Measurements from ENCODE around the gene PYY.
A peak's percentile ranks its signal among the peaks of the same experiment; 100 is the strongest.
"Not testable (repeated sequence)": the region's sequence is repeated elsewhere in the genome, so short reads cannot be mapped to it uniquely, and the experiment has no call there.

The PYY gene

DNA sequence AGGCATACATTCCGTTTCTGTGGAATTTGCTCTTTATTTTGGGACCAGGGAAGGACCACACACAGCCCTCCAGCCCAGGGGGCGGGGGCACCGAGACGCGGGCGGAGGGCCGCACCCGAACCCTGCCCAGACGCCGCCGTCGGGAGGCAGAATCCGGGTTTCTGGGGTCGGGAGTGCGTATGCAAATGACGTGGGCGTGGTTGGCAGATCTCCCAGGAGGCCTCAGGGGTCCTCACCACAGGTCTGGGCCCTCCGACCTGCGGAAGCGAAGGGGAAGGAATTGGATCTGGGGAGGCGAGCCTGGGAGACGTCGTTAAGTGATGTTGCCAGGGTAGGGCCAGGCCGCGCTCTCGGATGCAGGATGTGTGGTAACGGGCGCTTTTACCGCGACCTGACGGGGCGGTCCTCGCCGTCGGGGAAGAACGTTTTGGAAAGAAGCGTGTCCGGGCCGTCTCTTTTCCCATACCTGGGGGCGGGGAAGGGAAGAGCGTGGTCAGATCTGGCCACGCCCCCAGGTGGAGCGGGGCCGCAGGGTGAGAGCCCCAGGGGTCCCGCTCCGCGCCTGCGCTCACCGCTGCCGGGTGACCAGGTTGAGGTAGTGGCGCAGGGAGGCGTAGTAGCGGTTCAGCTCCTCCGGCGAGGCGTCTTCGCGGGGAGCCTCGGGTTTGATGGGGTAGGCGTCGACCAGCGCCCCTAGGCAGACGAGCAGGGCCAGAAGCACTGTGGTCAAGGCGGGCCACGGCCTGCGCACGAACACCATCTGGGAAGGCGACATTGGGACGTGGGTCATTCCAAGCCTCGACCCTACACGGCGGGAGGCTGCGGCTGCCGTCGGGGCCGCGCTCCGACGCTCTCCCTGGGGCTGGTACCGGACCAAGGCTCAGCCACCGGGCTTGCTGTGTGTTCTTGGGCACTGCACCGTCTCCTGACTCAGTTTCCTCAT is 745 bp downstream of the PYY start:
- intact Hi-C loops (cut with DNase I): no loop called here
- no peak for DNase-seq

DNA sequence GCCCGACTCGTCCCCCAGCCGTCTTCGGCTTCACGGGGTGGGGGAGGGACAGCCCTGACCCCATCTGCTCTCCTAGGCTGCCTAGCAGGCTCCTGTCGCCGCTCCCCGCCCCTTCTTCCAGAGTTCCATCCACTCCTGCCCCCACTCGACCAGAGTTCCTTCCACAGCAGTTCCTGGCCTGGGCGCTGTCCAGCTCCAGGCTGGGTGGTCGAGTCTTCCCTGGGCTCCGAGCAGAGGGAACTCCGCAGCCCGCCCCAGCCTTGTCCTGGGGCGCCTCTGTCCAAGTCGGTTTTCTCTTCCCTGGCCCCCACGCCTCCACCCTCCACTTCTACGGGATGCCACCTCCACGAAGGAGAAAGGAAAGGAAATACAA is 1.4 kb downstream of the PYY start:
- intact Hi-C loops (cut with DNase I): no loop called here
- no peak for DNase-seq

DNA sequence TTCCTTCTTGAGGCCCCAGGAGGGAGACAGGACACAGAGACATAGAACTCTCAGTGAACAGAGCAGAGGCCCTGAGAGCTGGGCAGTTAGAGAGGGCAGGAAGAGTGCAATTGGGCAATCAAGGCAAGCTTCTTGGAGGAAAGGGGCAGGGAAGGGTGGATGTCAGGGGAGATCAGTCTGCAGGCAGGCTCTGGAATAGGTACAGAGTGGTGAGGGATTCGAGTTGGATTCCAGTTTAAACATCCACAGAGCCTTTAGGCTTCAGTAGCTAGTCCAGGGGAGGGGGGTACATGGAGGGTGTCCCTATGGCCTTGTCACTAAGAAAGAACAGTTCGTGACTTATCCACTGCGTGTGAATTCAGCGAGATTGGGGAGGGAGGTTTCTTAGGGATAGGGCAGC is 2.0 kb downstream of the PYY start:
- intact Hi-C loops (cut with DNase I): no loop called here
- no peak for DNase-seq

DNA sequence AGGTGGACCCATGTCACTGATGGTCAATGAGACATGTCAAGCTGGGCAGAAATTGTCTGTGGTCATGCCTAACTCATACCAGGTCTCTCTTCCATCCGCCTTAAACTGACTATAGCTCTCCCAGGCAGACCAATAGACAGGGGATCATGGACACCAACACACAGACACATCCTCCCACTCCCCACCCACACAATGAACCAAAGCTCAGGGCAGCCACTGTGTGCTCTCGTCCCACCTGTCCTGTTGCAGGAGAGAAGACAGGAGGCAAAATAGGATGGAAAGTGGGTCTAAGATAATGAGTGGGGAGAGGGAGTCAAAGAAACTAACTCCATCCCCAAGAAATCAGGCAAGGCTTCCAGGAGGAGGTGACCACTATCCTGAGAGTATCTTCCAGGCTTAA is 3.2 kb downstream of the PYY start:
- intact Hi-C loops (cut with DNase I): no loop called here
- DNase-seq: no peak

DNA sequence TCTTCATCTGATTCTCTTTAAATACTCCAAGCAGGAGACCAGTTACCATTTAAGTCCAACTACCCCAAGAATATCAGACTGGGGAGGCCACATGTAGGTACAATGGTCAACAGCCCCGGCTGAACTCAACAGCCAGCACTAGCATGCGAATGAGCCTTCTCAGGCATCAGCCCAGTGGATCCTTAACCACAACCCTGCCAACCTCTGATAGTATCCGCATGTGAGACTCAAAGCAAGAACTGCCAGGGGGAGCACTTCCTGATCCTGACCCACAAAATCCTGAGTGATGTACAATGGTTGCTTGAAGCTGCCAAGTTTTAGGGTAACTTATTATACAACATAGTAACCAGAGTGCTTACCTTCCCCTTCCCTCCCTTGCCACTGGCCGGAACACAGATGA is 4.0 kb downstream of the PYY start:
- DNase-seq: no peak
- intact Hi-C loops (cut with DNase I): loop anchor here (10.0 kb wide), 1 partner anchor 45 kb away; no protein-coding TSS in a partner anchor

DNA sequence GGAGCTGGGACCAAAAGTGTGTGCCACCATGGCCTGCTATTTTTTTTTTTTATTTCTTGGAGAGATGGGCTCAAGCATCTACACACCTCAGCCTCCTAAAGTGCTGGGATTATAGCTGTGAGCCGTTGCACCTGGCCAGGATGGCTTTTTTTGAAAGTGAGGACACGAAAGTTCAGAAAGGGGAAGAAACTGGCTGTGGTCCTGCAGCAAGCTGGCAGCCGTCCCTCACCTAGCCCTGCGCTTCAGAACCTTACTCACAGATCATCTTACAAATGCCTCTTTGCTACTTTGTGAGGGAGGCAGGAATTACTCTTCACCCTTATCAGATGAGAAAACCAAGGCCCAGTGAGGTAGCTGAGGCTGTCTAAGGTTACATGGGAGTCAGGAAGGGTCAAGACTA is 7.0 kb downstream of the PYY start:
- no peak for DNase-seq
- intact Hi-C loops (cut with DNase I): loop anchor here (10.0 kb wide), 1 partner anchor 48 kb away; no protein-coding TSS in a partner anchor

DNA sequence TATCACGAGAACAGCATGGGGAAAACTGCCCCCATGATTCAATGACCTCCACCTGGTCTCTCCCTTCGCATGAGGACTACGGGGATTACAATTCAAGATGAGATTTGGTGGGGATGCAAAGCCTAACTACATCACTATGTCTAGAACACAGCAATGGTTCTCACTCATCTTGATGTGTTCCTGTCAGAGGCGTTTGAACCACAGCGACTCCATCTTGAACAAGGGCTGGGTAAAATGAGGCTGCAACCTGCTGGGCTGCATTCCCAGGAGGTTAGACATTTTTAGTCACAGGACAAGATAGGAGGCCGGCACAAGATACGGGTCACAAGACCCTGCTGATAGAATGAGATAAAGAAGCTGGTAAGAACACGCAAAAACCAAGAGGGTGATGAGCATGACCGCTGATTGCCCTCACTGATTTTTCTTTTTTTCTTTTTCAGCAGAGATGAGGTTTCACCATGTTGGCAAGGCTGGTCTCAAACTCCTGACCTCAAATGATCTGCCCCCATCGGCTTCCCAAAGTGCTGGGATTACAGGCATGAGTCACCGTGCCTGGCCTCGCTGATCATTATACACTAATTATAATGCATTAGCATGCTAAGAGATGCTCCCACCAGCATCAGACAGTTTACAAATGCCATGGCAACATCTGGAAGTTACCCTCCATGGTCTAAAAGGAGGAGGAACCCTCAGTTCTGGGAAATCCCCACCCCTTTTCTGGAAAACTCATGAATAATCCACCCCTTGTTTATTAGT is 8.5 kb downstream of the PYY start:
- intact Hi-C loops (cut with DNase I): loop anchor here (10.0 kb wide), 1 partner anchor 50 kb away; no protein-coding TSS in a partner anchor
- no peak for DNase-seq

DNA sequence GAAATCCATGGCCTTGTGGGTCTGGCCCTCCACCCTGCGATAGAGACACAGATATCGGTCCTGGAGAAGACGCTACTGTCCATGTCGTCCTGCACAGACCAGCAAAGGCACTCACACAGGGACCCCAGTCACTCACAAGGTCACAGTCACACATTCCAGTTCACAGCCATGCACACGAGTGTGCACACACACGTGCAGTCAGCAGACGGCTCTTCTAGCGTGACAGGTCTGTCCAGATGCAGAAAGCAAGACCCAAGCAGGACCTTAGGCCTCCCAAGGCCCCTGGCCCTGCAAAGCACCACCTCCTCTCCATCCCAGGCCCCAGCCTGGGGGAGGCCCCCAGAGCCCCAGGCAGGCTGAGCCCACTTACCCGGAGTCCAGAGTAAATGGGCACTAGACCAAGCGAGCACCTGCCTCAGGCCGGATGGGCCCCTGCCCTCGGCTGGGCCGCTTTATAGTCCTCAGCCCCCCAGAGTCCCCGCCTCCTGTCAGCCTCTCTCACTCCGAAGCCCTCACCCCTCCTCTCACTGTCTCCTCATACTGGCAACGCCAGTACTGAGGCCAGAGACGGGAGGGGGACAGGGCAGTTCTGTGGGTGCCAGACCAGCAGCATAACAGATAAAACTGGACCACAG is 11.6 kb downstream of the PYY start, which contains the start of gene PPY:
PPY (minus strand) TSS at position 426 of the 635 bp plus-strand sequence. CDS start 822 bp downstream, outside the sequence.
- intact Hi-C loops (cut with DNase I): loop anchor here (10.0 kb wide), 1 partner anchor 53 kb away; no protein-coding TSS in a partner anchor

DNA sequence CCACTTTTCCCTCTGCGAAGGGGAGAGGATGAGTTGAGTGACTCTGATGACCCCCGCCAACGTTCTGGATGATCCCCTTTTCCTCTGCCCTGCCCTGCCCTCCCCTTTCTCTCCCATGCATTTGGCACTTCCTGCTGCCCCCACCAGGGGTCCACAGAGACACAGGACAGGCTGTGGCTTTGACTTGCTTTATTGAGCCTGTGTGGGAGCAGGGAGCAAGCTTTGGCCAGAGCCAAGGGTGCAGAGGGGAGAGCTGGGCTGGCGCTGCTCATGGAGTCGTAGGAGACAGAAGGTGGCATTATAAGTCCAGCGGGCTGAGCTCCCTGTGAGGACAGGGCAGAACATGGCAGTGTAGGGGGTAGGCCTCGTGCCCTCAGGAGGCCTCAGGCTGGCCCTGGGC is 13.1 kb downstream of the PYY start:
- intact Hi-C loops (cut with DNase I): loop anchor here (10.0 kb wide), 1 partner anchor 54 kb away; no protein-coding TSS in a partner anchor
- peak in 3 of 42 donors; percentile 10 to 36 (median 16) for DNase-seq

More for the DNA sequence above, 11.6 kb downstream of the PYY start, which contains the start of gene PPY:
- no peak for DNase-seq

DNA sequence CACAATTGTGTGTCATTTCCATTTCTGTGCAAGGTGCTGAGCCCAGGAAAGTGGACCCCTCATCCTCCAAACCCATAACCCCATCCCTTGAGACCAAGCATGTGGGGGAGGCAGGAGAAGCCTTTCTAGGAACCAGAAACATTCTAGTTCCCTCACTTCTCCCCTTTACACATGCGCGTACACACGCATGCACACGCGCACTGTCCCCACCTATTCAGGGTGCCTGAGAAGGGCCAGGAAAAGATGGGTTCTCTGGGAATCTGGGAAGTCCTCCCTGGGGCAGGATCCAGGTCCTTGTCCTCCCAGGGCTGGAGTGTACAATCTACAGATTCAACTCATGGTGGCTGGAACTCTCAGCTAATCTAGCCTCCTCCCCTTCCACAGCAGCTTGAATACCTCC is 13.9 kb downstream of the PYY start:
- intact Hi-C loops (cut with DNase I): loop anchor here (10.0 kb wide), 1 partner anchor 55 kb away; no protein-coding TSS in a partner anchor
- no peak for DNase-seq

DNA sequence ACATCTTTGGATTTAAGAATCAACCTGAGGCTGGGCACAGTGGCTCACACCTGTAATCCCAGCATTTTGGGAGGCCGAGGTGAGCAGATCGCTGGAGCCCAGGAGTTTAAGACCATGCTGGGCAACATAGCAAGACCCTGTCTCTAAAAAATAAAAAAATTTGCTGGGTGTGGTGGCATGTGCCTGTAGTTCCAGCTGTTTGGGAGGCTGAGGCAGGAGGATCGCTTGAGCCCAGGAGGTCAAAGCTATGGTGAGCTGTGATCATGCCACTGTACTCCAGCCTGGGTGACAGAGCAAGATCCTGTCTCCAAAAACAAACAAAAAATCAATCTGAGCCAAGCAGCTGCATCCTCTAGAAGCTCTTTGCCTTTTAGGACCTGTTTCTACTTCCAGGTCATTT is 14.3 kb downstream of the PYY start:
- intact Hi-C loops (cut with DNase I); DNase-seq: not testable (repeated sequence)

DNA sequence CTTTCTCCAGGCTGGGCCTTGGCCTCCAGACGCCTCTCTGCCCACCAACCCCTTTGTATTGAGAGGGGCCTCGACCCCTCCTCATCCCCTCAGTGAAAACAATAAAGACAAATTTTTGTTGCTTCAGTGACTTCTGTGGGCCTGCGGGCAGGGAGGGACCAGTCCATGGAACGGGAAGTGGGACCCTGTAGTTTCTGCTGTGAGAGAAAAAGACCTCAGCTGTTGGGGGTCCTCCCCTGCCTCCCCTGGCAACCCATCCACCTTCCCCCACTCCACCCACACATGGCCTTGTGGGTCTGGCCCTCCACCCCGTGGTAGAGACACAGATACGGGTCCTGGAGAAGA is 14.9 kb downstream of the PYY start:
- intact Hi-C loops (cut with DNase I): no loop called here
- no peak for DNase-seq

DNA sequence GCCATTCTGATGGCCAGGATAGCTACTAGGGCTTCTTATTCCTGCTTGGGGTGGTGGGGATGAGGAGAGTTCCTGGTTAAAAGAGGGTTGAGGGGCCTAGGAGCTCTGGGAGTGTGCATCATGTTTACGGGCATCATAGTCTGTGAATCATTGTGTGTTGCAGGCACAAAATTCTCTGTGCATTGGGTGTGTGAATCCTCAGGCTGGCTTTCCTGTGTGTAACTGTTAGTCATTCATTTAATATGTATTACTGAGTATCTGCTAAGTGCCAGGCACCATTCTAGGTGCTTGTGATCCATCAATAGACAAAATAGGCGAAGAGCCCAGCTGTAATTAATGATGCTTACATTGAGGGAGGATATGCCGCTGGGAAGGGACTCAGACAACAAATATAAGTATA is 17.3 kb downstream of the PYY start:
- no peak for DNase-seq
- intact Hi-C loops (cut with DNase I): no loop called here

DNA sequence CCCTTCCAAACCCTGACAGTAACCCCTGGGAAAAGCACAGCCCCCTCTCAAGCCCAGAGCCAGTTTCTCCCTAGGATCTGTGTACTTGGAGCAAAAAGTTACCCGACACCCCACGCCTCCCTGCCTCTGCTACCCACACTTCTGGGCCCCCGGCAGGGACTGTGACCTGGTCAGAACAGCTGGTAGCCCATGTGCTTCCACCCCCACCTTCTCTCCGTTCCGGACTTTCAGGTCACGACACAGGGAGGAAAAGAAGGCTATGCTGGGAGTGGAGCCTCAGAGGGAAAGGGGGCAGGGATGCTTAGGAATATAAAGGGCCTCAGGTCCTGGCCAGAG is 17.8 kb downstream of the PYY start:
- intact Hi-C loops (cut with DNase I): no loop called here
- DNase-seq: no peak

DNA sequence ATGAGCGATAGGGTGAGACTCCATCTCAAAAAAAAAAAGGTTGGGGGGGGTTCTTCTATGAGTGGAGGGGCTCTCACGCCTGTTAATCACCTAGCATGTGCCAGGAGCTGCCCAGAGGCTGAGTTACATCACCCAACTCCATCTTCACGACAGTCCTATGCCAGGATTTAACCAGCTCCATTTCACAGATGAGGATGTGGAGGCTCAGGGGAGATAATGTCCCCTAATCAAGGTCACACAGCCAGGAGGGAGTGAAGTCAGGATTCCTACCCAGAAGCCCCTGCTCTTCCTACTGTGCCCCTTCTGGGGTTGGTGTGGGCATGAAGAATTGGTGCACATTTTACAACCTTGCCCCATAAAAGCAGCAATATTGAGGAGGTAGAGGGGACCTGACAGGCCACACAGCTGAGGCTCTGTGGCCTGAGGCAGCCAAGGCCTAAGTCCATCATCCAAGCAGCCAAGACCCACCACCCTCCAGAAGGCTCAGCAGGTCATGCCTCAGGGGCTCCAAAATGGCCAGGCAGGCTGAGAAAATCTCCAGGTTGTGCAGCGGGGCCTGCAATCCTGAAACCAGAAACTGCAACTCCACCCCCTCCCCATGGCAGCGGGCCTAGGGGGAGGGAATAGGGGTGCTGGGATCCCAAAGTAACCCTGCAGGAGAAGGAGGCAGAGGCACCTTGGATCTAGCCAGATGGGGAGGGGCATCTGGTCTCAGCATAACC is 18.4 kb downstream of the PYY start:
- DNase-seq: no peak
- intact Hi-C loops (cut with DNase I): no loop called here

DNA sequence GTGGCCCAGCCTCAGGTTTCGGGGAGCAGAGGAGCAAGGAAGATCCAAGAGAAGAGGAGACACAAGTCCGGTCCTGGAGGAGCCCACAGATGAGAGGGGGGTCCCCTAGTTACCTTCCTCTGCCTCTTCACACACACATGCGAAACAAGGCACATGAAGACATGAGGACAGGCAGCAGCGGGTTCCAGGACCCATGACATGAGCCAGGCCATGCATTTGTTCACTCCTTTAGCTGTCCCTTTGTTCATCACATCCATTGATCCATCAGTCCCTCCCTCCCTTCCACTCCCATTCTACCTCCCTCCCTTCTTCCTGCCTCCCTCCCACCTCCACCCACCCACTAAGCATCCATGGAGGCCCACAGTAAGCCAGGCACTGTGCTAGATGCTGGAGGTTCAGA is 20.8 kb downstream of the PYY start:
- DNase-seq: no peak
- intact Hi-C loops (cut with DNase I): no loop called here

DNA sequence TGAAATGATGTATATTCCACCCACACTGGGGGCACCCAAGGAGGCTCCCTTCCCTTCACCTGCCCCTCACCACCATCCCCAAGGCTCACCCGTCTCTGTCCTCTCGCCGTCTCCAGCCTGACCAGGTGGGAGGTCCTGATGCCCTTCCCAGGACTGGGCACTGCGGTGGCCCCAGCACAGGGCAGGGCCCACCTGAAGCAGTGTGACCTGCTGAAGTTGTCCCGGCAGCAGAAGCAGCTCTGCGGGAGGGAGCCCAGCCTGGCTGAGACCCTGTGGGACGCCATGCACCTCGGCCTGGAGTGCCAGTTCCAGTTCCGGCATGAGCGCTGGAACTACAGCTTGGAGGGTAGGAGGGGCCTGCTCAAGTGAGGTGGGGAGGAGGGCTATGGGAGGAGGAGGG is 21.4 kb downstream of the PYY start:
- intact Hi-C loops (cut with DNase I): no loop called here
- no peak for DNase-seq

DNA sequence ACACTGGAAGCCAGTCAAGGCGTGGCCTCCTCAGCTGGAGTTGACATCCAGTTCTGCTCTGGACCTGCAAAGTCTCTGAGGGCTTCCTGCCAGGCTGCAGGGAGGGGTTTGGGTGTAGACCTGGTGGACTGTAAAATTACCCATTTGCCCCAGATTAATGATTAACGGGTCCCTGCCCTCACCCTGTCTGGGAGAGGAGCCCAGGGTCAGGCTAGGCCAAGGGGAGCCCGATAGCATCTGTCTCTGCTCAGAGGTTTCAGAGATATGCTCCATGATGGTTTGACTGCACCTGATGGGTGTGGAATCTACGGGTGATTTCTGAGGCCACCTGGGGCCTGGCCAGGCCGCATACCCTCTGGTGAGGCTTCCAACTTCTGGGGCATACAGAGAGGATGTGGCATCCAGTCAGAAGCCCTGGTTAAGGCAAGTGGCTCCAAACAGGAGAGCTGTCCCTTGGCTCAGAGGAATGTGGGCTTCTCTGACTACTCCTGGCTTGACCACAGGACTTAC is 22.6 kb downstream of the PYY start:
- DNase-seq: no peak

DNA sequence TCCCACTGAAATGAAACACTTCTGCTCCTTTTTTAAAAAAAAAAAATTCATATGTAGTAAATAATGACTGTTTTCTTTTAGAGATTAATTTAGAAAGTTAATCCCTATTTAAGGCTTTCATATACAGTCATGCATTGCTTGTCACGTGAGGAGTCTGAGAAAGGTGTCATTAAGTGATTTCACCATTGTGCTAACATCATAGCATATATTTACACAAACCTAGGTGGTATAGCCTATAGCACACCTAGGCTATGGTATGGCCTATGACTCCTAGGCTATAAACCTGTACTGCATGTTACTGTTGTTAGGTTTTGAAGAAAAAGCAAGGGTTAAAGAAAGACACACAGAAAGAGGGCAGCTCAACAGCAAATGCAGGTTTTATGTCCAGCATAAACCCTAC is 25.1 kb downstream of the PYY start:
- intact Hi-C loops (cut with DNase I): no loop called here
- no peak for DNase-seq

More for the DNA sequence above, 22.6 kb downstream of the PYY start:
- intact Hi-C loops (cut with DNase I): no loop called here
